HG03135 (cell line): ENCODE data around the gene VPS13A.
A peak's percentile ranks its signal among the peaks of the same experiment; 100 is the strongest.
"Not testable (repeated sequence)": the region's sequence is repeated elsewhere in the genome, so short reads cannot be mapped to it uniquely, and the experiment has no call there.

Experiments used
- ATAC-seq: cut with Tn5 transposase; IDR thresholded peaks from one replicate; pipeline ENCODE4 v1.9.1; 2021; ENCODE audit warnings: mild to moderate bottlenecking, moderate library complexity; ENCODE audit not compliant: unreplicated experiment

The VPS13A gene

DNA sequence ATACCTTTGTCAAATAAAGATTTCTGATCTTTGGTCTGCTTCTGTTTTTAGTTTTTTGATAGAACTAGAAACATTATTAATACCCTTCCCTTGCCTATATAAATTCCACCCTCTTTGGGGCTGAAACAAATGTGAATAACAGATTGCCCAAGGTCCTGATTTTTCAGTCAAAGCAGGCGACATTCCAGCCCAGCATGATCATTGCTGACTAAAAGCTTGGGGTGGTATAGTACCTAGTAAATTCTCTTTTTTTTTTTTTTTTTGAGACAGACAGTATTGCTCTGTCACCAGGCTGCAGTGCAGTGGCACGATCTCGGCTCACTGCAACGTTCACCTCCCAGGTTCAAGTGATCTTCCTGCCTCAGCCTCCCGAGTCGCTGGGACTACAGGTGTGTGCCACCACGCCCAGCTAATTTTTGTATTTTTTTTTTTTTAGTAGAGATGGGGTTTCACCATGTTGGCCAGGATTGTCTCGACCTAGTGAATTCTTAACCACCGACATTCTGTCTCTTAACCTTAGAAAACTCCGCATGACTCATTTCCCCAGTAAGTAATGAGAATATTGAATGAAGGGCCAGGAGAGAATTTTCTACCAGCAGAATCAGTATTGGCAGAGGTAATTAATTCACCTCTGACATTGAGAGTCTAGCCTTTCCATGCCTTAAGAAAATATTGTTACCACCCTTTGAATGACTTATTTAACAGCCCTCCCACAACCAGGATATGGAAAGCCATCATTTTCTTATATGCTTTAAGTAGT is 244.4 kb downstream of the VPS13A start:
- ATAC-seq: no peak

DNA sequence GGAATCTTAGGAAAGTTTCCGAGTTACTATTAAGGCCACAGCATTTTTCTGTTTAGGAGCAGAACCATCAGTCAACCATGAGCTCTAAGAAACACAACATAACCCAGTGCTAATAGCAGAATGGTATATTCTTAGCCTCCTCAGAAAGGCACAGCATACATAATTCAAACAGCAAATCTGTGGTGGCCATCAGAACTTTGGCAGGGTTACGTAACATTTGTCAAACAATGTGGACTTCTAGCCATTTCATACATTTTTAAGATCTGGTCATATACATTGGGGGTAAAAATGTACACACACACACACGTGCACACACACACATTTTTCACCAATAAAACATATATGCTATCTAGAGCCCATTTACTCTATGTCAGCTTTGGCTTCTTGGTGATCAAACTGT is 245.6 kb downstream of the VPS13A start:
- no peak for ATAC-seq

DNA sequence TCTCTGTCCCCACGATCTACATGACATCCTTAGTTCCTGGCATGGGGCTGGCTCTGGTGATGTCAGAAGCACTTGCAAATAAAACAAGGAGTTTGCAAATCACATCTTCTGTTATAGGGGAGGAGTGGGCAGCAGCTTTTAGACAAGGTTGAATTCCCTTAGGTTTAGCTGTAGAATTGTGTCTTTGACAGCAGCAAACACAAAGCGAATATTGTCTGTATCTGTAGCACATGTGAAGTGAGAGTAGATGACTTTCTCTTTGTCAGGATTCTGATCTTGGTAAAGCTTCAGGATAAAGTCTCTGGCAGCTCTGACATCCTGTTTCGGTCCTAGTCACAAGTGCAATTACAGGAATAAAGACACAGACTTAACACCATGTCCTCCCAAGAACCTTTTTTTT is 246.5 kb downstream of the VPS13A start:
- ATAC-seq: no peak

DNA sequence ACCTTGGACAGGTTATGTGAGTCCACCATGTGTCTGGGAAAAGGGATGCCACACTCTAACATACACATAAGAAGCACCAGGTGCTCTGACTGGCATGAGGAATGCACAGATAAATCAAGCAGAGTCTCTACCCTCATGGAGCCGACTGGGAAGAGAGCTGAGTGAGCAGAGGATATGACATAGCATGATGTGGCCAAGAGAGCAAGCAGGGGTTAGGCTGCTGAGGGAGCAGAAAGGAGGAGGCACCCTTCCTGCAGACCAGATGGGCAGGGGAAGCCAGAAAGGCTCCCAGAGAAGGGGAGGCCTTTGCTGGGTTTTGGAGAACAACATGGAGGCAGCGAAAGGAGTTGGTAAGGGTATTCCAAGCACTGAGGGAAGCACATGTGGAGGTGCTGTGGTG is 247.7 kb downstream of the VPS13A start:
- no peak for ATAC-seq

DNA sequence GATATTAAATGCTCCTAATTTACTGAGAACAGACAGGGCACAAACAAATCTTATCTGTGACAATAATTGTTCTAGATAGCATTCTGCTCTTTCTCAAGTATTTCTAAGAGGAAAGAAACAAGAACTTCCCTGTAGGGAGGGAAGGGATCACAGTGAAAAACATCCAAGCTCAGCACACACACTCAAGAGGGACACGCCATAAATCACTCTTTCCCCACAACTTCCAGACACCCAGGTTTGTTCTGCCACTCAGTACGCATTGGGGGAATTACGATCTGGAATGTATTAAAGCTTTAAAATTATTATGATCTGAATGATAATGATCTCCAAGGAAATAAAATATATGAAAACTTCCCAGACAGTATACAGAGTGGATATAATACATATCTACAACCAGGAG is 249.4 kb downstream of the VPS13A start:
- ATAC-seq: no peak

DNA sequence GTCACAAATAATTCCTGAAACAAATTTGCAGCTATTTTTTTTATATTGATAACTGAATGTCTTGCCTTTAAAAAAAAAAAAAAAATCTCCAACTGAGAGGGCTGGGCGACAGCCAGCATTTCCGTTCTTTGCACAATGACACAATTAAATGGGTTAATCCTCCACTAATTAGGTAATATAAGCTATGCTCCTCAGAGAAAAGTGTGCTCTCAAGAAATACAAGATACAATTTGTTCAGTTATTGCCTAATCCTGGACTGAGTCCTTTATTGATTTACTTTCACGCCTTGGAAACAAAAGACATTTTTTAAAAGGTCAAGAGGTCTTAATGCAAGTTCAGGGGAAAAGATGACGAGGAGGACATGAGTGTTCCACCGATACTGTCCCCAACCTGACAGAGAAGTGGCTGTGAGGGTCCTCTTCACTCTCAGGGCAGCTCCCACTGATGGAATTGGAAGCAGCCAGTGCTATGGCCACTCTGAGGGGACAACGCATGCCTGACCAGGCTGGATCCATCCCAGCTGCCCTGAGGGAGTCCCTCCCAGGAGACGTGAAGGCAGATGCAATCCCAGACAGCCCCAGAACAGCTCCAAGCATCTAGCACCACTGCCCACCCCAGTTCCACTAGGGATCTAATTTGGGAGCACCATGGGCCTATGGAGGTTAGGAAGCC is 250.1 kb downstream of the VPS13A start:
- no peak for ATAC-seq

DNA sequence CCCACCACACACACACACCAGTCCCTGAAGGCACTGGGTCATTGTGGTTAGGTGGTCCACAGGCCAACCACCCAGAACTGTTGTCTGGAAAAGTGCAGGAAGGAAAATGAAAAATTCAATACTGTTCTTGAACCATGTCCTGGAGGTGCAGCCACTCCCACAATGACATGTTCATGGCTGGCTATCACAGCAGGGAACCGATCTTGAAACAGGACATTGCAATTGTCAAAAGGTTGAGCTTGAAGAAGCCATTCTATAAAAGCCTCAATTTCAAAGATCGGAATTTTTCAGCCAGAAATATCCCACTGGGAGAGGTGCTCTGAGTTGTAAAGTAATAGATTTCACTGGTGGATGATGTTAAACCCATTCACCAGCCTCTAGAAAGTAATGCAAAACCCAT is 252.6 kb downstream of the VPS13A start:
- ATAC-seq: no peak

DNA sequence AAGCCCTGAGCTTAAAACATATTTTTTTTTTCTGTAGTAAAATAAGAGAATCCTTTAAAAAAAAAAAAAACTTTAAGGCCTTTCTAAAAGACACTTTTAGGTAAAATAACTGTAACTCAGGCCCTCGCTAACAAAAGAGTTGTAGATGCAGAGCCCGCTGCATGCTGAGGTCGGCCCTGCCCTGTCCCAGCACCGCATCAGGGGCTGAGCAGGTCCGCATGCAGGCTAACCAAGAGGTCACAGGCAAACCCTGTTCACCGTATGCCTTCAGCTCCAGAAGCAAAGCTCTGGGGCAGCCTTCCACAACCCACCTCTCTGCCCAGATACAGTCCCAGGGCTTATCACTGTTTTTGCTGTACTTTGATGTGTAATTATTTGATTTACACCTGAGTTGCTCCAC is 254.7 kb downstream of the VPS13A start:
- no peak for ATAC-seq

DNA sequence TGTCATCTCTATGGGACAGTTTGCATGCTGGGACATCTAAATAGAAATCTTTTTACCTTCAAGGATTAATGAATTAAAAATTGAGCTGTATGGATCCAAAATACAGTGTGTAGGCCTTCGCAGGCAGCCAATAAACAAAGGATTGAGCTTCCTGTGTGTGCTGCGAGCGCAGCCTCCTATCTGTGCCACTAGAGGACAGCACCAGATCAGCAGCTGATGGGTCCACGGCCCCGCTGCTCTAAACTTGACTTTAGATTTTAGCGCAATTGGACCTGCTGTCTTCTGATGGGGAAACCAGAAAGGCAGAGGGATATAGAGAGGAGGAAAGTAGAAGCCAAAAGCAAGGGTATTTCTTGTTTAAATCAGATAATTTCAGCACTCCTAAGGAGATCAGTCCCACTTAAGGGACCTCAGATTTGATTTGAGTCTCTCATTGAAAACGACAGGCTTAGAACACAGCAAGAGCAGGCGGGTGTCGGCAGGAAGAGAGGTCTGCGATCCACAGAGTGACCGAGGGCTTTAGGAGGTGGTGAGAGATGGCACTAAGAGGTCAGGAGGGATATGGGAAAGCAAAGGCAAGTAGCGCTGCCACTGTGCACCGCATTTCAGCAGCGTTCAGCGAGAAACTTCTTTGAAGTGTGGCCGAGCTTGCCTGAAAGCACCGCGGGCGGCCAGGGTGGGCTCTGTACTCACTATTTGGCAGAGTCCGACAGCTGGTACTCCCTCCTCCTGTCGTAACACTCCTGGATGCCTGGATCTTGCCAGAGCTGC is 256.5 kb downstream of the VPS13A start:
- ATAC-seq: peak; percentile 76

DNA sequence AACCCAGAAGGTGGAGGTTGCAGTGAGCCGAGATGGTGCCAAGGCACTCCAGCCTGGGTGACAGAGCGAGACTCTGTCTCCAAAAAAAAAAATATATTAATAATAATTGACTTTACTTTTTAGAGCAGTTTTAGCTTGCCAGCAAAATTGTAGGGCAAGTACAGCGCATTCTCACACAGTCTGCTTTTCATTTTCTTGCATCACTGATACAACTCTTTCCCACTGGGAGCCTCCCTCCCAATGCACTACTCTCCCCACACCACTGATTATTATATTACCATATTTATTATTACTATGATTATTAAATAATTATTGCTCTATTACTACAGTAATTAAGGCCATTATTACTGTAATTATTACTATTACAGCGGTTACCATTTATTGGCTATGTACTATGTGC is 257.9 kb downstream of the VPS13A start:
- ATAC-seq: no peak

DNA sequence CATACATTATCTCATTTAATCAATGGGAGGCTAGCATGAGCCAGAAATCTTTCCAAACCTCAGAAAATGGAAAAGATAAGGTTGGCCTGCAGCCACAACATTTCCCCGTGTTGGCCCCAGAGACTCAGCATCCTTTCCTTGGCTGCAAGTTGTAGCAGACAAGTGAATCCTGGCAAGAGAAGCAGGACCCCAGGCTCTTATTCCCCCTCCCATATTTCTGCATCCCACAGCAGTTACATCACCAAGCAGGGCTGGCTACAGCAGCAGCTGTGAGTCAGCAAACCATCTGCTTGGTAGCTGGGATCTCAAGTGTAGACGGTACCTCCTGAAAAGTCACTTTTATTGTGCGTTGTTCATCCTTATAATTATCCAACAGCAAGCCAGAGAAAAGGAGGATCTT is 258.4 kb downstream of the VPS13A start:
- no peak for ATAC-seq

DNA sequence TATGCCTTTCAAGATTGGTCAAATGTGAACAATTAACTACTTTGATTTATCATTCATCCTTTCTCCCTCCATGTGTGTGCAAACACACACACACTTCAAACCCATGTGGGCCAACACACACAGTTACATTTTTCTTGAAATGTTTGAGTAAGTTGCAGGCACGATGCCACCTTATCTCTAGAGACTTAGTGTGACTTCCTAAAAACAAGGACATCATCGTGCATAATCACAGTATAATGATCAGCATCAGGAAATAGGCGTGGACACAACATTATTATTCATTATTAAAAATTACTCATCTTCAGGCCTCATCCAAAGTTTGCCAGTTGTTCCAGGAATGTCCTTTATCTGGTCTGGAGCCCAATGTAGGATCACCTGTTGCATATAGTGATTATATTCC is 261.3 kb downstream of the VPS13A start:
- no peak for ATAC-seq

DNA sequence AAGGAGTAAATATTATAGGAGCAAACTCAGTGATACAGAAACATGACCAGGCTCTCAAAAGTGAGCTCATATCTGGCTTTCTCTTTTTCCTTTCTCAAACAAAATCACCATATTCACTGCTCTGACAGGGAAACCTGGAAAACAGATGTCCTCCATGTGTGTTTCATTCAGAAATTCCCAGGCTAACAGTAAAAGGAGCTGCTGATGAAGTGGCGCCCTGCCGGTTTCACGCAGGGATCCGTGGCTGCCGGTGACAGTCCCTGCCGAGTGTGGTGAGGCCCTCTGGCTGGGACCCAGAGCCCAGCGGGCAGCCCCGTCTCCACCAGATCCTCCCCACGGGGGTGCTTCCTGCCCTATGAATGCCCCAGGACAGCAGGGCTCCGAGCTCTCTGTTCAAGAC is 262.7 kb downstream of the VPS13A start:
- ATAC-seq: no peak

DNA sequence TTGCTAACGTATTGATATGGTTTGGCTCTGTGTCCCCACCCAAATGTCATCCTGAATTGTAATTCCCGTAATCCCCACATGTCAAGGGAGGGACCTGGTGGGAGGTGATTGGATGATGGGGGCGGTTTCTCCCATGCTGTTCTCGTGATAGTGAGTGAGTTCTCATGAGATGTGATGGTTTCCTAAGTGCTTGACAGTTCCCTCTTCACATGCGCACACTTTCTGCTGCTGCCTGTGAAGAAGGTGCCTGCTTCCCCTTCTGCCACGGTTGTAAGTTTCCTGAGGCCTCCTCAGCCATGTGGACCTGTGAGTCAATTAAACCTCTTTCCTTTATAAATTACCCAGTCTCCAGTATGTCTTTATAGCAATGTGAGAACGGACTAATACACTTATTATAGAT is 263.8 kb downstream of the VPS13A start:
- not testable (repeated sequence) for ATAC-seq

DNA sequence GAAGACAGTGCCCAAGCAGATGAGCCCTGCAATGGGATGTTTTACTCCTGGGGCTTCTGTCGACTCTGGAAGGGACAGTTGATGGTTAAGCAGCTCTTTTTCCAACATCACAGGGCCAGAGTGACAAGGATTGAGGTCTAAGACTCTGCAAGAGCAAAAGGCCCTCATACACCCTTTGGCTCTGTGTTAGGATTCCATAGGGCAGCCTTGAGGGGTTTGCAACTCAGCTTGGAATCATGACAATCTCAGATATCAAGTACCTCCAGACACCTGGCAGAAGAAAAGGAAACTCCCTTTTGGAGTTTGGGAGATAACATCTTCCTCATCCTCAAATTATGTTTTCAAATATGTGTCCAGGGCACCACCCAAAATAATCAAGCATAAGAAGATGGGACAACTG is 265.1 kb downstream of the VPS13A start:
- no peak for ATAC-seq

DNA sequence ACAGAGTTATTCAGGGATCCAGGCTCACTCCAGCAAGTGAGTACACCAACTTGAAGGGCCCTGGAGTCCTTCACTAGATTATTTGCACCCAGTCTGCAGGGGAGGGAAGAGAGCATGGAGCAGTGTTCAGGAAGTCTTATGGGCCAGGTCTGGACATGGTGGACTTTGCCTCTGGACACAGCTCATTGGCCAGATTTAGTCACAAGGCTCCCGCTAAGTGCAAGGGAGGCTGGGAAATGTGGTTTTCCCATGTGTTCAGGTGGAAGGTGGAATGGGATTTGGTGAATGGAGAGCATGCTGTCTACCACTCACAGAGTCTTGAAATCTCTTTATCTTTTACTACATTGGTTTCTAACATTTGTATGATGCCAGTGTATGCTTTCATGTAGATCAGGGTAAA is 270.3 kb downstream of the VPS13A start:
- no peak for ATAC-seq

DNA sequence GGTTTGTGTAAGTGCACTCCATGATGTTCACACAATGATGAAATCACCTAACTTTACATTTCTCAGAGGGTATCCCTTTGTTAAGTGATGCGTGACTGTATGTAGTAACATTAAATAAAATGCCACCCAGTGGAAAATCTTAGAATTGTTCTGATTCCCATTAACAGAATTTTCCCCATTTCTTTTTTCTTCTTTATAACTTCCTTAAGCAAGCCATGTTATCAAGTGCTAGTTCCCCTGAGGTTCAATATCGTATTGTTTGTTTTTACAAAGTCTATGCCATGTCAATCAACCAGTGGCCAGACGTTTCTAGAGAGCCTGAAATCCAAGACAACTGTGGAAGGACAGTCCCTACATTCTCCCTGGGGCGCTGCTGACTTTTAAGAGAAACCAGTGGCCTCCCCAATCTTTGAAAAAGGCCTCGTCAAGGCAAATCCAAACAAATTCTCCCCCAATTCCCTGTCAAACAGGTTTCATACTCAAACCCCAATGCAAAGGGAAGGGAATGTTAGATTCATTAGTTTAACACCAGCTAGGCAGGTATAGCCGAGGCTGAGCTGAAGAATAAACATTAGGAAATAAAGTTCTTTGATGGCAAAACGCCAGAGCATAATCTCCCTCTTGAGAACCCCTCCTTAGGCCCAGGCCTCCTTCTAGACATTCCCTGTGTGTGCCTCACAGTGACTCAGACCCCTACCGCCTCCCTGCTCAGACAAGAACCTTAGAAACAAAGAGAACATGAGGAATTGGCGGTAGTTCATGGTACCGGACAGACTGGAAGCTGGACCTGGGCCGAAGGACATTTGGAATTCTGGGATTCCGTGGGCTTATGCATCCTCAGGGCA is 272.1 kb downstream of the VPS13A start:
- no peak for ATAC-seq

DNA sequence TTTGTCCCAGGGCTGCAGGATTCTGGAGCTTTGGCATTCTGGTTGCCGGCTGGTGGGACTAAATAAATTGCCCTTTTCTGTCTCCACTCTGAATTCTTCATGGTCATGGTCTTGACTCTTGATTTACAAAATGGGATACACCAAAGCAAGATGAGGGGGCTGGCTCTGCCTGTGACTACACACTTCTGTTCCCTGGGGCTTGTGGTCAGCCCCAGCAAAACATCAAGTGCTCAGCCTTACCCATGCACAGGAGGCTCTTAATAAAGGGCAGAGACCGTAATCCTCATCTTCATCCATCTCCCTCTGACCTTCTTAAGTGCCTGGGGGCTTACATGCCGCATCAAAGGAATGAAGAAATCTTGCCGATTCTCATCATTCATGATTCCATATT is 272.7 kb downstream of the VPS13A start:
- no peak for ATAC-seq

DNA sequence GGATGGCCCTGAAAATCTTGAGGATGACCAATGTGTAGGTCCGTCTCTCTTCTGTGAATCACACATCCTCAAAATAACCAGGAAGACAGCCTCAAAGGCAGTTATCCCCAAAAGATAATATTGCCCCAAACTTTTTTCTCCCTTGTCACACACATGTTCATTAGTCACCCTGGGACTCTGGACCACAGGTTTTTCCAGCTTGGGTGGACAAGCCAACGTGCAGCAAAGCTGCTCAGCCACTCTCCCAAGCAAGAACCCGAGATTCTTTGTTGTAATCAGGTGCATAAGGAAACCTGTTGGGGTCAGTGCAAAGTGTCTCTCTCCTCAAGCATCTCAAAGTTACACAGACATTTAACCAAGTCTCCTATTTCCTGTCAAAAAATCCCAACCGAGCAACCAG is 274.2 kb downstream of the VPS13A start:
- no peak for ATAC-seq

DNA sequence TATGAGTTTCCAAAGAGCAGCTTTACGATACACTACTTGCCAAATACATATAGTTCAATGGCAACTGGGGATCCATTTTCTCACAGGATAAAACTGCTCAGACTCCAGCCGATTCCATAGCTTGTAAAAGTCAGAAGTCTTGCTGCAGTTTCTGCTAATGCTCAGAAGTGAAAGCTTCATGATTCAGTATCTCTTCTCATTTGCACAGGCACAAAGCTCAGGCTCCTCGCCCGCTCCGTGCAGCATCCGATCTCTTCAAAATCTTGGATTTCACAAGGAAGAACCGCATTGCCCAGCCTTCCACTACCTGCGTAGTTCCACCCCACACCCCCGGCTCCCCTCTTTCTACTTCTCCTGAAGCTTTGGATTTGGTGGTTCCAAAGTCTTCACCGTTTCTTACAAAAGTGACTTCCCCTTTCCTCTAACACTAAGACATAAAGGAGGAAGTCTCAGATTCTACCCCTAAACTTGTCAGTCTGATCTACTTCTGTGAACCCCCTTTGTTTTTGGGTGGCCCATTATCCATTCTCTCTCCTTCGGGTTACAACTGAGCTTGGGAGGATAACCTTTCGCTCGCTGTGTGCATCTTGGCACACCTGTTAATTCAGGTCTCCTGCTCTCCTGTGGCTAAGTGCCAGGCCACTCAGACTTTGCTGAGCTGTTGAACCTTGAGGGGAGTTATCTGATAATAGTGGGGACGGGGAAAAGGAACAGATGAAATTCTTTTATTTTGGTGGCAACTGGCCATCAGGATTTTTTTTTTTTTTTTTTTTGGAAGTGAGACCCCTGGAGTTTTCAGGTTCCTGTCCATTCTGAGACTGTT is 276.7 kb downstream of the VPS13A start:
- no peak for ATAC-seq
